NCI-H146 (cell line): ENCODE results near the gene SLC24A5.

Experiments
- DNase-seq: peaks from one replicate; lab custom pipeline; 2025; lab: John Stamatoyannopoulos, UW

Gene SLC24A5

GRCh38 chr15:48190932-48191573 lies 70.3 kb downstream of the SLC24A5 start:
- peak; percentile 19 for DNase-seq

- DNase-seq, result peak; percentile 80
Measured at GRCh38 chr15:48191574-48192225, 70.9 kb downstream of the SLC24A5 start, which contains the start of gene CTXN2. CTXN2 (plus strand) TSS chr15:48191665; CDS start chr15:48201301, 9,636 bp downstream.
